MM.1S (cell line): ENCODE measurements around the gene ACTN1.

ENCODE experiments used
- DNase-seq: peaks from one replicate; pipeline ENCODE4 v3.0.0-alpha.2; 2015
- H2AFZ ChIP-seq: fragments of 300-600 bp; sonication (generic); 2 replicates; pipeline ENCODE4 v1.6.0; 2016; ENCODE audit warnings: antibody characterized with exemption, low read length
- H3F3A ChIP-seq: fragments of 300-600 bp; sonication (generic); 2 replicates; pipeline ENCODE4 v1.6.1; 2016; ENCODE audit warnings: mild to moderate bottlenecking, antibody characterized with exemption, low read length, moderate library complexity, mixed read lengths; ENCODE audit not compliant: insufficient read depth
- H3K27ac ChIP-seq: fragments of 300-600 bp; sonication (generic); 2 replicates; pipeline ENCODE4 v1.5.1; 2016; ENCODE audit warnings: mild to moderate bottlenecking, low read length
- H3K27me3 ChIP-seq: fragments of 300-600 bp; sonication (generic); replicated peaks from 2 replicates; pipeline ENCODE4 v1.6.0; 2016; ENCODE audit warnings: low read length; ENCODE audit not compliant: insufficient read depth
- H3K36me3 ChIP-seq: fragments of 300-600 bp; sonication (generic); replicated peaks from 2 replicates; pipeline ENCODE4 v1.6.1; 2016; ENCODE audit warnings: mild to moderate bottlenecking, low read length, mixed read lengths; ENCODE audit not compliant: insufficient read depth
- H3K4me1 ChIP-seq: fragments of 300-600 bp; sonication (generic); 2 replicates; pipeline ENCODE4 v1.6.1; 2016; ENCODE audit warnings: low read length, mixed read lengths
- H3K4me2 ChIP-seq: fragments of 300-600 bp; sonication (generic); 2 replicates; pipeline ENCODE4 v1.6.0; 2016; ENCODE audit warnings: low read depth, low read length
- H3K4me3 ChIP-seq: fragments of 300-600 bp; sonication (generic); 2 replicates; pipeline ENCODE4 v1.5.1; 2016; ENCODE audit warnings: low read length, mixed read lengths
- H3K79me2 ChIP-seq: fragments of 300-600 bp; sonication (generic); 2 replicates; pipeline ENCODE4 v1.6.1; 2016; ENCODE audit warnings: mixed run types, low read length, mixed read lengths
- H3K9ac ChIP-seq: fragments of 300-600 bp; sonication (generic); 2 replicates; pipeline ENCODE4 v1.6.1; 2016; ENCODE audit warnings: low read length, mixed read lengths
- H3K9me2 ChIP-seq: fragments of 300-600 bp; sonication (generic); replicated peaks from 2 replicates; pipeline ENCODE4 v1.6.1; 2016; ENCODE audit warnings: mild to moderate bottlenecking, low read length, mixed read lengths; ENCODE audit not compliant: insufficient read depth
- H3K9me3 ChIP-seq: fragments of 300-600 bp; sonication (generic); replicated peaks from 2 replicates; pipeline ENCODE4 v1.6.1; 2016; ENCODE audit warnings: mild to moderate bottlenecking, low read length, mixed read lengths; ENCODE audit not compliant: insufficient read depth
- H4K20me1 ChIP-seq: fragments of 300-600 bp; sonication (generic); 2 replicates; pipeline ENCODE4 v1.6.1; 2016; ENCODE audit warnings: mild to moderate bottlenecking, low read length, moderate library complexity, mixed read lengths; ENCODE audit not compliant: insufficient read depth
- EZH2 ChIP-seq: fragments of 300-600 bp; sonication (generic); optimal IDR thresholded peaks from 2 replicates; pipeline ENCODE3; 2017; ENCODE audit warnings: low read depth, mild to moderate bottlenecking, antibody characterized with exemption, low read length, mixed read lengths
- EZH2phosphoT487 ChIP-seq: fragments of 300-600 bp; sonication (generic); IDR thresholded peaks from 2 replicates; pipeline ENCODE4 v1.6.1; 2018; ENCODE audit warnings: antibody characterized with exemption, low read length
- TF ChIP-seq, protein P1 (sequence below): fragments of 300-600 bp; sonication (generic); IDR thresholded peaks from 2 replicates; pipeline ENCODE4 v1.5.1; 2016; ENCODE audit warnings: antibody characterized with exemption, low read length, mixed read lengths

ACTN1 gene

DNA sequence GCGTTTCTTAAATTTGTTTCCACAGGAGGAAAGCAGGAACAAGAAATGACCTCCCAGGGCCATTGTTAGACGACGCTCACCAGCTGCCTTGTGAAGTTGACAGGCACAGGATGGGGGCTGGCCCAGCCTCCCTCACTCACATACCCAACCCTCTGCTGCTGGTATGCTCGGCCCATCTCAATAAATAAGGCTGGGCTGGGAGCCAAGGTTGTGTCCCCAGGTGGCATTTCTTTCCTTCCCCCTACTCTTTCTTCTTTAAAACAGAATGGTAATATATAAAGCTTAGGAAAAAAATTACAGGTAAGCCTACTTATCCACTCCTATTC lies 93.0 kb downstream of the ACTN1 start:
- Histone ChIP-seq H3K9me2 (no peaks in the 10 kb centered on the region), H3K4me1 (no peaks in the 10 kb centered on the region), H3K27me3 (no peaks in the 10 kb centered on the region), H3K4me3 (no peak overlapping the region), H3K4me2 (no peak overlapping the region), H3K79me2 (no peaks in the 10 kb centered on the region), H3K27ac (no peak overlapping the region), H3K9ac (no peak overlapping the region), H3F3A (no peaks in the 10 kb centered on the region), H4K20me1 (no peaks in the 10 kb centered on the region), H3K9me3 (no peaks in the 10 kb centered on the region), H2AFZ (no peak overlapping the region), H3K36me3 (no peaks in the 10 kb centered on the region)
- no peak for DNase-seq
- TF ChIP-seq, protein P1, sequence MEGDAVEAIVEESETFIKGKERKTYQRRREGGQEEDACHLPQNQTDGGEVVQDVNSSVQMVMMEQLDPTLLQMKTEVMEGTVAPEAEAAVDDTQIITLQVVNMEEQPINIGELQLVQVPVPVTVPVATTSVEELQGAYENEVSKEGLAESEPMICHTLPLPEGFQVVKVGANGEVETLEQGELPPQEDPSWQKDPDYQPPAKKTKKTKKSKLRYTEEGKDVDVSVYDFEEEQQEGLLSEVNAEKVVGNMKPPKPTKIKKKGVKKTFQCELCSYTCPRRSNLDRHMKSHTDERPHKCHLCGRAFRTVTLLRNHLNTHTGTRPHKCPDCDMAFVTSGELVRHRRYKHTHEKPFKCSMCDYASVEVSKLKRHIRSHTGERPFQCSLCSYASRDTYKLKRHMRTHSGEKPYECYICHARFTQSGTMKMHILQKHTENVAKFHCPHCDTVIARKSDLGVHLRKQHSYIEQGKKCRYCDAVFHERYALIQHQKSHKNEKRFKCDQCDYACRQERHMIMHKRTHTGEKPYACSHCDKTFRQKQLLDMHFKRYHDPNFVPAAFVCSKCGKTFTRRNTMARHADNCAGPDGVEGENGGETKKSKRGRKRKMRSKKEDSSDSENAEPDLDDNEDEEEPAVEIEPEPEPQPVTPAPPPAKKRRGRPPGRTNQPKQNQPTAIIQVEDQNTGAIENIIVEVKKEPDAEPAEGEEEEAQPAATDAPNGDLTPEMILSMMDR, result no peak
- TF ChIP-seq EZH2 (no peak), EZH2phosphoT487 (no peak)

DNA sequence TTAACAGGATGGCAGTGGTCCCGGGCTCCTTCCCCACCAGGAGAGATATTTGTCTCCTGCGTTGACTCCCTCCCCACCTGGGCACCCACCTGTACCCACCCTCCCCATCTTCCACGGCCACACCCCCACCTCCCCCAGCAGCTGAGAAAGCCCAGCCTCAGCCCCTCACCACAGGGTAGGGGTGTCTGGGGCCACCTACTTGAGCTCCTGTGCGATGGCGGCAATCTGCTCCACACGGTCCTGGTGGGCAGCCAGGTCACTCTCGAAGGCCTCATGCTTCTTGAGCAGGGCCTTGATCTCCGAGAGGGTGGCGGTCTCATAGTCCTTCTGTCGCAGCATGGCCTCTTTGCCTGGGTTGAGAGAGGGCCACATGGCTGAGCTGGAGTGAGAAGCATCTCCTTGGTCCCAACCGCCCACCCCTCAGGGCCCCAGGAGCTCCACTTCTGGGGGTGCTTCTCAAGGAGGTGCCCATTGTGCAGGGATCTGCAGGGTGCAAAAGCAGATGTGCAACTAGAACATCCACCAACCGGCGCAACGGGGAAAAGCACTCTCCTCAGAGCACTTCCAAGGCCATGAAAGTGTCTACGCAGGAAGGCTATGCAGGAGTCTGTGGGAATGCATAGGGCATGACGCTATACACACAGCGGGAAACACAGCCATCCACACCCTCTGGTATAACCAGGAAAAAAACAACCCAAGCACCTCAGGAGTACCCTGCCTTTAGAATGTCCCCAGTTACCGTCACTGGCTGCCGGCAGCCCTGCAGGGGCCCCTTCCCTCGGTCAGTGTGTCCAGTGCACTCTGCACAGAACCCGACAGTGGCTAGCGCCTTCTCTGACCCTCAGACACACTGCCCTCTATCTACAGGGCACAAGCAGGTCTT lies 93.6 kb downstream of the ACTN1 start:
- Histone ChIP-seq H3F3A (no peaks in the 10 kb centered on the region), H3K79me2 (no peaks in the 10 kb centered on the region), H3K36me3 (no peaks in the 10 kb centered on the region), H3K27ac (no peak overlapping the region), H3K9me3 (no peaks in the 10 kb centered on the region), H2AFZ (no peak overlapping the region), H3K4me3 (no peak overlapping the region), H4K20me1 (no peaks in the 10 kb centered on the region), H3K9me2 (no peaks in the 10 kb centered on the region), H3K9ac (no peak overlapping the region), H3K4me2 (no peak overlapping the region), H3K27me3 (no peaks in the 10 kb centered on the region), H3K4me1 (no peaks in the 10 kb centered on the region)
- DNase-seq, result no peak
- TF ChIP-seq EZH2phosphoT487 (no peak), EZH2 (no peak)
- TF ChIP-seq, protein P1, result no peak

DNA sequence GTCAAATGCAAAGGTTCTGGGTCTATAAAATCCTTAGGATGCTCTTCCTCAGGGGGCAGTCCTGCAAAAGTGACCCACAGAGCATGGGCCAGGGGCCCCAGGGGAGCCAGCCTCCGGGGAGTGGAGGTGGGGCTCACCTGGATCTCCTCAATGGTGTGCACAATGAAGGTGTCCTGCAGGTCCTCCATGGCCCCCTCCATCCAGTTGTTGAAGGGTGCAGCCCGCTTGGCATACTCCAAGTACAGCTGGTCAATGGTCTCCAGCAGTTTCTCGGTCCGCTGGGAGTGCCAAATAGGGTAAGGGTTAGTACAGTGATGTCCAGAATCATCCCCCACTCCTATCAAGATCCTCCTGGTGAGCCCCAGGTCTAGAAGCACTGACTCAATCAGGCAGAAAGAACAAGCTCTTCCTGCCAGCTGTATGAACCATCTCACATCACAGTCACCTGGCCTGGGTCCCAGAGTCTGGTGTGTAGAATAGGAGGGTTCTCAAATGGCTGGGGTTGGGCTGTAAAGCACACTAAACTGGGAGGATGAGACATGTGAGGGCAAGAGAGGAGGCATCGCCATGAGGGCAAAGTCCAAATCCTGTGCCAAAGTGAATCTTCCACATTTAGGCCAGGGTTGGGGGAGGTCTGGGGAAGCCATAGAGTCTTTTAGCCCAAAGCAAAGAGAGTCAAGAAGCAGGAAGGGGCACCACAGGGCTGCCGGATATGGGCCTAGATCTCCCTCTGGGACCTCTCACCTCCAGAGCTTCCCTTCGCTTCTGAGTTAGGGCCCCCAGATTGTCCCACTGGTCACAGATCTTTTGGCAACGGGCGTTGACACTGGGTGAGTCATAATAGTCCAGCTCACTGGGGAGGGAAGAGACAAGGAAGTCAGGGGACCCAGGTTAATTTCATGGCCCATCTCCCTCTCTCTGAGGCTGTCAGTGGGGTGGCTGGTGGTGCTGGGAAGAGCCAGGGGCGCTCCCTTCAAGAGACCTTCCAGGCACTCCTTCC lies 94.8 kb downstream of the ACTN1 start:
- Histone ChIP-seq H3K4me1 (no peaks in the 10 kb centered on the region), H3K9me3 (no peaks in the 10 kb centered on the region), H3K27me3 (no peaks in the 10 kb centered on the region), H3K36me3 (no peaks in the 10 kb centered on the region), H3K27ac (no peak overlapping the region), H3K4me2 (no peak overlapping the region), H3K79me2 (no peaks in the 10 kb centered on the region), H3K9ac (no peak overlapping the region), H3K9me2 (no peaks in the 10 kb centered on the region), H3K4me3 (no peak overlapping the region), H4K20me1 (no peaks in the 10 kb centered on the region), H2AFZ (no peak overlapping the region), H3F3A (no peaks in the 10 kb centered on the region)
- DNase-seq, result no peak
- TF ChIP-seq EZH2, result no peak
- TF ChIP-seq, protein P1, result no peak
- TF ChIP-seq EZH2phosphoT487, result no peak
